ENCODE measurements around the gene ALK.

The ALK gene

DNA sequence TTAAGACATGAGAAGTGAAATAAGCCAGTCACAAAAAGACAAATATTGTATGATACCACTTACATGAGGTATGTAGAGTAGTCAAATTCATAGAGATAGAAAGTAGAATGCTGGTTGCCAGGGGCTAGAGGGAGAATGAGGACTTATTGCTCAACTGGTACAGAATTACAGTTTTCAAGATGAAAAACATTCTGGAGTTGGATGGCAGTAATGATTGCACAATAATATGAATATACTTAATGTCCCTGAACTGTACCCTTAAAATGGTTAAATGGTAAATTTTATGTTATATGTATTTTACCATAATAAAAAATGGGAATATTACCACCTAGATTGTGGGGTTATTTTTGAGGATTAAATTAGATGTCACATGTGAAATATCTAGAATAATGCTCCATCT is 465.0 kb downstream of the ALK start:
- no peak overlapping the region for H3K14ac ChIP-seq (ENCODE audit: low read length)
- no peaks in the 10 kb centered on the region for H3K27me3 ChIP-seq (ENCODE audit: control insufficient read depth in 3 of 3, insufficient read depth in 3 of 3, low read depth in 1 of 3, low read length in 3 of 3)
- H3K36me3 ChIP-seq (replicated peaks in 1 of 2; ENCODE audit: control insufficient read depth in 2 of 2, insufficient read depth in 2 of 2, low read length in 2 of 2), result no peaks in the 10 kb centered on the region
- H3K4me2 ChIP-seq (ENCODE audit: insufficient read depth, low read length, poor library complexity, severe bottlenecking), result no peak overlapping the region
- no peak overlapping the region for H2AFZ ChIP-seq (ENCODE audit: low read length)
- no peak overlapping the region for H2BK5ac ChIP-seq (ENCODE audit: low read length)
- no peak overlapping the region for H3K4ac ChIP-seq (ENCODE audit: low read length)
- no peak for DNase-seq (ENCODE audit: low spot score)
- H3K9ac ChIP-seq (ENCODE audit: low read depth, low read length, poor library complexity), result no peak overlapping the region
- no peak overlapping the region for H2BK12ac ChIP-seq (ENCODE audit: low read length)
- no peak overlapping the region for H3K4me3 ChIP-seq (ENCODE audit: low read length in 2 of 2)
- peaks cover 5 to 14% of the 10 kb centered on the region in 2 donors for H3K4me1 ChIP-seq (ENCODE audit: control insufficient read depth in 2 of 2, insufficient read depth in 1 of 2, low read depth in 1 of 2, low read length in 2 of 2)
- H4K91ac ChIP-seq (ENCODE audit: low read depth, low read length, poor library complexity), result no peak overlapping the region
- H3K23ac ChIP-seq (ENCODE audit: low read depth, low read length, poor library complexity), result no peak overlapping the region
- H3K27ac ChIP-seq (replicated peaks; ENCODE audit: low read length), result no peak overlapping the region
- H4K8ac ChIP-seq (ENCODE audit: low read depth, low read length), result no peak overlapping the region
- no peak overlapping the region for H2BK120ac ChIP-seq (ENCODE audit: low read depth, low read length)
- H3K9me3 ChIP-seq (replicated peaks in 1 of 2; ENCODE audit: control insufficient read depth in 2 of 2, insufficient read depth in 1 of 2, low read depth in 1 of 2, low read length in 2 of 2), result peaks cover 0 to 3% of the 10 kb centered on the region in 2 donors
- H3K18ac ChIP-seq (ENCODE audit: low read length), result no peak overlapping the region
- H3K79me1 ChIP-seq (ENCODE audit: low read depth, low read length), result no peaks in the 10 kb centered on the region
- H2AK5ac ChIP-seq (ENCODE audit: low read depth, low read length), result no peak overlapping the region
- no peak overlapping the region for H2BK15ac ChIP-seq (ENCODE audit: low read length)

- Histone ChIP-seq H2BK15ac (ENCODE audit: low read length) (no peak overlapping the region), H3K23ac (ENCODE audit: low read depth, low read length, poor library complexity) (no peak overlapping the region)
These were observed 466.1 kb downstream of the ALK start for GRCh38 chr2:29455200-29455860.

GRCh38 chr2:29452036-29452435 is 469.4 kb downstream of the ALK start:
- no peak overlapping the region for H3K4me2 ChIP-seq (ENCODE audit: insufficient read depth, low read length, poor library complexity, severe bottlenecking)
- H2BK120ac ChIP-seq (ENCODE audit: low read depth, low read length), result no peak overlapping the region
- no peak overlapping the region for H3K4ac ChIP-seq (ENCODE audit: low read length)
- no peak overlapping the region for H3K23ac ChIP-seq (ENCODE audit: low read depth, low read length, poor library complexity)
- no peak overlapping the region for H3K18ac ChIP-seq (ENCODE audit: low read length)
- no peak overlapping the region for H3K4me3 ChIP-seq (ENCODE audit: low read length in 2 of 2)
- H3K27ac ChIP-seq (replicated peaks; ENCODE audit: low read length), result no peak overlapping the region
- H2BK5ac ChIP-seq (ENCODE audit: low read length), result no peak overlapping the region
- H4K8ac ChIP-seq (ENCODE audit: low read depth, low read length), result no peak overlapping the region
- H3K14ac ChIP-seq (ENCODE audit: low read length), result no peak overlapping the region
- no peaks in the 10 kb centered on the region for H3K36me3 ChIP-seq (replicated peaks in 1 of 2; ENCODE audit: control insufficient read depth in 2 of 2, insufficient read depth in 2 of 2, low read length in 2 of 2)
- H2AK5ac ChIP-seq (ENCODE audit: low read depth, low read length), result no peak overlapping the region
- no peaks in the 10 kb centered on the region for H3K79me1 ChIP-seq (ENCODE audit: low read depth, low read length)
- no peaks in the 10 kb centered on the region for H3K27me3 ChIP-seq (ENCODE audit: control insufficient read depth in 3 of 3, insufficient read depth in 3 of 3, low read depth in 1 of 3, low read length in 3 of 3)
- H2BK15ac ChIP-seq (ENCODE audit: low read length), result no peak overlapping the region
- peaks cover 7 to 25% of the 10 kb centered on the region in 2 donors for H3K4me1 ChIP-seq (ENCODE audit: control insufficient read depth in 2 of 2, insufficient read depth in 1 of 2, low read depth in 1 of 2, low read length in 2 of 2)
- H3K9me3 ChIP-seq (replicated peaks in 1 of 2; ENCODE audit: control insufficient read depth in 2 of 2, insufficient read depth in 1 of 2, low read depth in 1 of 2, low read length in 2 of 2), result peaks cover 0 to 3% of the 10 kb centered on the region in 2 donors
- H3K9ac ChIP-seq (ENCODE audit: low read depth, low read length, poor library complexity), result no peak overlapping the region
- H2BK12ac ChIP-seq (ENCODE audit: low read length), result no peak overlapping the region
- no peak overlapping the region for H2AFZ ChIP-seq (ENCODE audit: low read length)
- no CpG with 5 or more reads among the region's 5 CpGs for WGBS, 2 donors (ENCODE audit: extremely low coverage in 2 of 2, insufficient read length in 2 of 2, insufficient replicate concordance in 1 of 2)
- H4K91ac ChIP-seq (ENCODE audit: low read depth, low read length, poor library complexity), result no peak overlapping the region
- DNase-seq (ENCODE audit: low spot score), result no peak

More at GRCh38 chr2:29455200-29455860, 466.1 kb downstream of the ALK start:
- Histone ChIP-seq H2BK5ac (ENCODE audit: low read length) (no peak overlapping the region), H3K27ac (replicated peaks; ENCODE audit: low read length) (peak overlapping the region; percentile 56), H2AFZ (ENCODE audit: low read length) (peak overlapping the region; percentile 54), H3K4me2 (ENCODE audit: insufficient read depth, low read length, poor library complexity, severe bottlenecking) (no peak overlapping the region), H3K4ac (ENCODE audit: low read length) (no peak overlapping the region), H2AK5ac (ENCODE audit: low read depth, low read length) (no peak overlapping the region), H2BK12ac (ENCODE audit: low read length) (no peak overlapping the region), H3K36me3 (replicated peaks in 1 of 2; ENCODE audit: control insufficient read depth in 2 of 2, insufficient read depth in 2 of 2, low read length in 2 of 2) (no peaks in the 10 kb centered on the region), H3K4me1 (ENCODE audit: control insufficient read depth in 2 of 2, insufficient read depth in 1 of 2, low read depth in 1 of 2, low read length in 2 of 2) (peaks cover 7 to 17% of the 10 kb centered on the region in 2 donors), H4K8ac (ENCODE audit: low read depth, low read length) (no peak overlapping the region), H3K79me1 (ENCODE audit: low read depth, low read length) (no peaks in the 10 kb centered on the region), H4K91ac (ENCODE audit: low read depth, low read length, poor library complexity) (no peak overlapping the region), H3K27me3 (ENCODE audit: control insufficient read depth in 3 of 3, insufficient read depth in 3 of 3, low read depth in 1 of 3, low read length in 3 of 3) (no peaks in the 10 kb centered on the region), H3K14ac (ENCODE audit: low read length) (no peak overlapping the region), H3K9me3 (replicated peaks in 1 of 2; ENCODE audit: control insufficient read depth in 2 of 2, insufficient read depth in 1 of 2, low read depth in 1 of 2, low read length in 2 of 2) (peaks cover 0 to 3% of the 10 kb centered on the region in 2 donors), H2BK120ac (ENCODE audit: low read depth, low read length) (no peak overlapping the region), H3K18ac (ENCODE audit: low read length) (no peak overlapping the region), H3K9ac (ENCODE audit: low read depth, low read length, poor library complexity) (no peak overlapping the region), H3K4me3 (ENCODE audit: low read length in 2 of 2) (peak overlapping the region in 1 of 2 donors; percentile 8)
- DNase-seq (ENCODE audit: low spot score), result peak; percentile 20
- no CpG with 5 or more reads among the region's 6 CpGs for WGBS, 2 donors (ENCODE audit: extremely low coverage in 2 of 2, insufficient read length in 2 of 2, insufficient replicate concordance in 1 of 2)

DNA sequence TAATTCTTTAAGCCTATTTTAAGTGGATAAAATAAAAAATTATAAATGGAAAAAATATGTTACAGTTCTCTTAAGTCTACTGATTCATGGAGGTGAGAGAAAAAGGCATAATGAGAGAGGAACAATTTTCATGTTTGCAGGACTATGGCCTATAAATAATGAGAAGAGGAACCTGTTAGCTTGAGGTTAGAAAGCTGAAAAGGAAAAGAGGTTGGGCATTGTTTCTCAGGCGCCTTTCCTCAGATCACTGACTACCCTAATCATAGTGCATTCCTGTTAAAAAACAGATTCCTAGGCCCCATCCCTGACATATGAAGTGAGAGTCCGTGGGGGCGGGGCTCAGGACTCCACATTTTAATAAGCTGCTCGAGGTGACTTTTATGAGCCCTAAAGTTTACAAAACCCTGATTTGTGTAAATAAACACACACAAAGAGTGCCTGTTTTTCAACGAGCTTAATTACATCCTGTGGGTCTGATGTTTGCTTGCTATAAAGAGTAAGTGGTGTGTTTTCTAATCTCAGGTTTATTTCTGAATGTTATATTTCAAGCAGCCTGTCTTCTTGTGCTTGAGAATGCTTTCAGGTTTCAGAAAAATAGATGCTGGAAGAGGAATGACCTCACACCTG is 470.7 kb downstream of the ALK start:
- no CpG with 5 or more reads among the region's 5 CpGs for WGBS, 2 donors (ENCODE audit: extremely low coverage in 2 of 2, insufficient read length in 2 of 2, insufficient replicate concordance in 1 of 2)
- no peak overlapping the region for H2AFZ ChIP-seq (ENCODE audit: low read length)
- no peak overlapping the region for H2AK5ac ChIP-seq (ENCODE audit: low read depth, low read length)
- H3K4me3 ChIP-seq (ENCODE audit: low read length in 2 of 2), result no peak overlapping the region
- H3K14ac ChIP-seq (ENCODE audit: low read length), result no peak overlapping the region
- H3K4me1 ChIP-seq (ENCODE audit: control insufficient read depth in 2 of 2, insufficient read depth in 1 of 2, low read depth in 1 of 2, low read length in 2 of 2), result peaks cover 7 to 19% of the 10 kb centered on the region in 2 donors
- H3K27me3 ChIP-seq (ENCODE audit: control insufficient read depth in 3 of 3, insufficient read depth in 3 of 3, low read depth in 1 of 3, low read length in 3 of 3), result no peaks in the 10 kb centered on the region
- H3K36me3 ChIP-seq (replicated peaks in 1 of 2; ENCODE audit: control insufficient read depth in 2 of 2, insufficient read depth in 2 of 2, low read length in 2 of 2), result no peaks in the 10 kb centered on the region
- H3K9me3 ChIP-seq (replicated peaks in 1 of 2; ENCODE audit: control insufficient read depth in 2 of 2, insufficient read depth in 1 of 2, low read depth in 1 of 2, low read length in 2 of 2), result peaks cover 0 to 3% of the 10 kb centered on the region in 2 donors
- H4K91ac ChIP-seq (ENCODE audit: low read depth, low read length, poor library complexity), result no peak overlapping the region
- no peak overlapping the region for H3K18ac ChIP-seq (ENCODE audit: low read length)
- H2BK120ac ChIP-seq (ENCODE audit: low read depth, low read length), result no peak overlapping the region
- H2BK12ac ChIP-seq (ENCODE audit: low read length), result no peak overlapping the region
- no peak overlapping the region for H2BK5ac ChIP-seq (ENCODE audit: low read length)
- no peak overlapping the region for H2BK15ac ChIP-seq (ENCODE audit: low read length)
- H3K27ac ChIP-seq (replicated peaks; ENCODE audit: low read length), result no peak overlapping the region
- H4K8ac ChIP-seq (ENCODE audit: low read depth, low read length), result no peak overlapping the region
- H3K4me2 ChIP-seq (ENCODE audit: insufficient read depth, low read length, poor library complexity, severe bottlenecking), result no peak overlapping the region
- no peaks in the 10 kb centered on the region for H3K79me1 ChIP-seq (ENCODE audit: low read depth, low read length)
- no peak overlapping the region for H3K23ac ChIP-seq (ENCODE audit: low read depth, low read length, poor library complexity)
- no peak overlapping the region for H3K9ac ChIP-seq (ENCODE audit: low read depth, low read length, poor library complexity)
- H3K4ac ChIP-seq (ENCODE audit: low read length), result no peak overlapping the region
- DNase-seq (ENCODE audit: low spot score), result no peak

Data from neuronal stem cell (in vitro differentiated cells).